Liver (tissue), 3 donors: ENCODE measurements around the gene RPA3.

Experiments
- CTCF ChIP-seq: fragments of 150-350 bp; IDR thresholded peaks from 2 replicates; pipeline ENCODE4 v1.5.1; 2017; ENCODE audit warnings: improper control_type of control experiment, low read depth, low read length; ENCODE audit not compliant: missing input control
- GABPA ChIP-seq, 2 donors: IDR thresholded peaks in 1 of 2; conservative IDR thresholded peaks in 1 of 2; 2 replicates each; pipeline ENCODE4 v1.6.1; 2016; ENCODE audit warnings: antibody characterized with exemption in 2 of 2, mild to moderate bottlenecking in 1 of 2, moderate library complexity in 1 of 2
- MAX ChIP-seq: IDR thresholded peaks from 2 replicates; pipeline ENCODE4 v1.6.1; 2016; ENCODE audit warnings: antibody characterized with exemption
- NR2F2 ChIP-seq: IDR thresholded peaks from 2 replicates; pipeline ENCODE4 v1.6.1; 2016; ENCODE audit warnings: antibody characterized with exemption
- REST ChIP-seq: IDR thresholded peaks from 2 replicates; pipeline ENCODE4 v1.6.1; 2016; ENCODE audit warnings: antibody characterized with exemption, mild to moderate bottlenecking
- ZBTB33 ChIP-seq: IDR thresholded peaks from 2 replicates; pipeline ENCODE4 v1.6.1; 2016; ENCODE audit warnings: antibody characterized with exemption
- donor health status: healthy.
- donor health status: healthy.

- TF ChIP-seq ZBTB33 (no peak), CTCF (no peak), NR2F2 (no peak), MAX (no peak), REST (no peak), GABPA (IDR thresholded peaks at IDR 0.05 in 1 of 2, conservative IDR thresholded peaks at IDR 0.05 in 1 of 2) (no peak)
Observed at GRCh38 chr7:7765422-7765821, 47.0 kb upstream of the RPA3 start.
